H1 (cell line): ENCODE measurements around the gene ISG15.

Experiments
- ASH2L ChIP-seq: fragments of 200-600, 300-600 bp; sonication (generic); IDR thresholded peaks from one replicate; pipeline ENCODE4 v1.7.1; 2017; ENCODE audit warnings: low read length
- CEBPB ChIP-seq: IDR thresholded peaks from 2 replicates; pipeline ENCODE4 v1.6.1; 2012; ENCODE audit warnings: low read depth, low read length
- EP300 ChIP-seq, 2 experiments: IDR thresholded peaks; 1 replicate in 1 of 2; 2 replicates in 1 of 2; pipeline ENCODE4 v1.6.1; 2011 to 2012; ENCODE audit warnings: low read depth in 2 of 2, low read length in 2 of 2, mild to moderate bottlenecking in 2 of 2, borderline replicate concordance in 1 of 2, inconsistent platforms in 1 of 2, moderate library complexity in 1 of 2
- GTF2F1 ChIP-seq: IDR thresholded peaks from 2 replicates; pipeline ENCODE4 v1.6.1; 2012; ENCODE audit warnings: low read depth, low read length, improper control_type of control experiment, borderline replicate concordance
- TBP ChIP-seq: IDR thresholded peaks from 2 replicates; pipeline ENCODE4 v1.6.1; 2011; ENCODE audit warnings: low read depth, low read length, improper control_type of control experiment
- TF ChIP-seq, protein P1 (sequence below), 3 experiments: IDR thresholded peaks; 1 replicate in 2 of 3; 2 replicates in 1 of 3; pipeline versions ENCODE4 v1.5.1 to v1.6.1; 2011; ENCODE audit warnings: low read length in 3 of 3, mild to moderate bottlenecking in 3 of 3, inconsistent platforms in 2 of 3, low read depth in 1 of 3, moderate library complexity in 1 of 3; ENCODE audit not compliant: insufficient read depth in 1 of 3; ENCODE audit errors: control extremely low read depth in 1 of 3
- TF ChIP-seq, protein P2 (sequence below): IDR thresholded peaks from 2 replicates; pipeline ENCODE4 v1.6.1; 2011; ENCODE audit warnings: low read depth, mild to moderate bottlenecking, low read length; ENCODE audit not compliant: insufficient read depth

DNA sequence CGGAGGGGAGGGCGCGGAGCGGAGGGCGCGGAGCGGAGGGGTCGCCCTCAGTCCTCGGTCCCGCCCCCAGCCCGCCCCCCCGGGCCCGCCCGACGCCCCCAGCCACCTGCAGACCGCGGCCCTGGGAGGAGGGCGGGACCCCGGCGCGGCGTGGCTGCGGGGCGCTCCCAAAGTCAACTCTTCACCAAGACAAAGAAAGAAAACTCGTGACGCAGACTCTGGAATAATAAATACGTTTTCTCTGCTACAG, 14.6 kb upstream of the ISG15 start:
- TF ChIP-seq, protein P1, sequence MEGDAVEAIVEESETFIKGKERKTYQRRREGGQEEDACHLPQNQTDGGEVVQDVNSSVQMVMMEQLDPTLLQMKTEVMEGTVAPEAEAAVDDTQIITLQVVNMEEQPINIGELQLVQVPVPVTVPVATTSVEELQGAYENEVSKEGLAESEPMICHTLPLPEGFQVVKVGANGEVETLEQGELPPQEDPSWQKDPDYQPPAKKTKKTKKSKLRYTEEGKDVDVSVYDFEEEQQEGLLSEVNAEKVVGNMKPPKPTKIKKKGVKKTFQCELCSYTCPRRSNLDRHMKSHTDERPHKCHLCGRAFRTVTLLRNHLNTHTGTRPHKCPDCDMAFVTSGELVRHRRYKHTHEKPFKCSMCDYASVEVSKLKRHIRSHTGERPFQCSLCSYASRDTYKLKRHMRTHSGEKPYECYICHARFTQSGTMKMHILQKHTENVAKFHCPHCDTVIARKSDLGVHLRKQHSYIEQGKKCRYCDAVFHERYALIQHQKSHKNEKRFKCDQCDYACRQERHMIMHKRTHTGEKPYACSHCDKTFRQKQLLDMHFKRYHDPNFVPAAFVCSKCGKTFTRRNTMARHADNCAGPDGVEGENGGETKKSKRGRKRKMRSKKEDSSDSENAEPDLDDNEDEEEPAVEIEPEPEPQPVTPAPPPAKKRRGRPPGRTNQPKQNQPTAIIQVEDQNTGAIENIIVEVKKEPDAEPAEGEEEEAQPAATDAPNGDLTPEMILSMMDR (IDR thresholded peaks at IDR 0.05; ENCODE audit: control extremely low read depth in 1 of 3, insufficient read depth in 1 of 3, low read depth in 1 of 3, low read length in 3 of 3): no peak
- TF ChIP-seq CEBPB: no peak
- TF ChIP-seq ASH2L: no peak
- no peak for TF ChIP-seq TBP
- no peak for TF ChIP-seq GTF2F1
- TF ChIP-seq, protein P2, sequence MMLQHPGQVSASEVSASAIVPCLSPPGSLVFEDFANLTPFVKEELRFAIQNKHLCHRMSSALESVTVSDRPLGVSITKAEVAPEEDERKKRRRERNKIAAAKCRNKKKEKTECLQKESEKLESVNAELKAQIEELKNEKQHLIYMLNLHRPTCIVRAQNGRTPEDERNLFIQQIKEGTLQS: no peak
- TF ChIP-seq EP300 (IDR thresholded peaks at IDR 0.05; ENCODE audit: borderline replicate concordance in 1 of 2, low read depth in 2 of 2, low read length in 2 of 2): no peak
